Mesodermal cell (in vitro differentiated cells): ENCODE measurements around the gene ASB2.

ENCODE experiments used
- H3K27ac ChIP-seq: 2 replicates; pipeline ENCODE4 v1.7.0; 2013; ENCODE audit warnings: mild to moderate bottlenecking, low read depth, low read length, moderate library complexity; ENCODE audit not compliant: severe bottlenecking
- H3K36me3 ChIP-seq: 2 replicates; pipeline ENCODE4 v1.7.1; 2013; ENCODE audit warnings: mild to moderate bottlenecking, low read length, moderate library complexity; ENCODE audit not compliant: control insufficient read depth, insufficient read depth
- H3K4me1 ChIP-seq: one replicate; pipeline ENCODE4 v1.7.1; 2013; ENCODE audit warnings: mild to moderate bottlenecking, low read length; ENCODE audit not compliant: insufficient read depth, control insufficient read depth, poor library complexity, severe bottlenecking
- H3K4me3 ChIP-seq: 2 replicates; pipeline ENCODE4 v1.7.0; 2013; ENCODE audit warnings: low read length, control low read depth, mild to moderate bottlenecking; ENCODE audit not compliant: insufficient read depth, poor library complexity, severe bottlenecking; ENCODE audit errors: extremely low read depth
- H3K9me3 ChIP-seq: 2 replicates; pipeline ENCODE4 v1.7.1; 2013; ENCODE audit warnings: mild to moderate bottlenecking, low read length, moderate library complexity; ENCODE audit not compliant: control insufficient read depth
- WGBS, 2 experiments: methylation state at CpG; one replicate each; pipeline ENCODE4 v1.1.5; 2013; ENCODE audit warnings: missing lambda C conversion rate in 2 of 2; ENCODE audit not compliant: insufficient coverage in 2 of 2; 5-methylcytosine and 5-hydroxymethylcytosine counted together

Gene ASB2

GRCh38 chr14:93888995-93889394, 87.4 kb downstream of the ASB2 start:
- Histone ChIP-seq H3K36me3 (no peaks in the 10 kb centered on the region), H3K4me1 (no peaks in the 10 kb centered on the region)
- 84 to 87% methylated on average over 9 of the region's 12 CpGs for WGBS, 2 experiments

DNA sequence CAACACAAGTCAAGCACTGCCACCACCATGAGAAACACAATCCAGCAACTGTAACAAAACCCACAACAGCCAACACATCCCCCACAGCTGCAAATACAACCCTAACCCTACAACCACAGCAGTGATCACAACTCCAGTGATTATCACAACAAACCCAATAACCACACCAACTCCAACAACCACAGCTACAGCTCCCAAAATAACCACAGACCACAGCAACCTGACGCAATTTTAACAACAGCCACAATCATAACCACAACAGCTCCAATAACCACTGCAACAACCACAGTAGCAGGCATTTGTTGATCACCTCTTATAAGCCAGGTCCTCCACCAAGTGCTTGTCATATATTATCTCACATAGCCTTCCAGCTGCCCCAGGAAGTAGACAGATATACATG, 91.4 kb downstream of the ASB2 start:
- Histone ChIP-seq H3K4me1 (no peaks in the 10 kb centered on the region), H3K4me3 (no peak overlapping the region), H3K36me3 (no peaks in the 10 kb centered on the region), H3K9me3 (no peaks in the 10 kb centered on the region), H3K27ac (no peak overlapping the region)
- 78 to 100% methylated on average over 1 of the region's 1 CpG for WGBS, 2 experiments

More at GRCh38 chr14:93888995-93889394, 87.4 kb downstream of the ASB2 start:
- H3K9me3 ChIP-seq = no peaks in the 10 kb centered on the region
- H3K4me3 ChIP-seq = no peak overlapping the region
- no peak overlapping the region for H3K27ac ChIP-seq
